ENCODE measurements around the gene SERPINH1. TPM values are rescaled to one million over a fixed set of nuclear protein-coding genes. Genes with fewer than 3 reads are reported as not detected.

SERPINH1 gene
- total RNA-seq, 1 donor from 2014 or later: 466 TPM

DNA sequence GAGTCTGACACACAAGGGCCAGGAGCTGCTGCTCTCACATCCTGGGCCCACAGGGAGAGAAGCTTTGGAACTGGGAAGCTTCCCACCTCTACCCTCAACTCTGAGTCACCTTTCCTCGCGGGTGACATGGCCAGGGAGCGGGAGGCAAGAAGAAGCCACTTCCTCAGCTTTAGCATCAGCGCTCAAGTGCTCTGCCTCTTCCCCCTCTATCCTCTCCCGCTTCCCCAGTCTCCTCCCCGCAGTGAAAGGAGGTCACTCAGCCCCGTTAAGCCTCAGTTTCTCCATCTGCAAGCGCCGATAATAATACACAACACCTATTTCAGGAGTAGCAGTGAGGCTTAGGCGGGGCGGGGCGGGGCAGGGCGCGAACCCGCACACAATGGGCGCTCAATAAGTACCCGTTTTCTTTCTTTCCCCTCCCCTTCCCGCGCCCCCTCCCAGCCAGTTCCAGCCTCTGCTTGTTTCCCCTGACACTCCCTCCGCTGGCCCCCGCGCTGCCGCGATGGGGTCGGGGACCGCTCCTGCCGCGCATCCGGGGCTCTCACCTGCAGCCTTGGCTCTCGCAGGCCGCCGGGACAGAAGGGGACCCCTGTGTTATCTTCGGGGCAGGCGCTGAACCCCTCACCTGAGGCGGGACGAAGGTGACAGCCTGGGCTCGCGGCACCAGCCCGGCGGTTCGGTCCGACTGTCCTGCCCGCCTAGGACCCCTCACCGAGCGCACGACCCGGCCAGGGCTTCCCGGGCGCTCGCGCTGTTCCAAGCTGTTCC is 37.2 kb upstream of the SERPINH1 start:
- H3K27me3 ChIP-seq (ENCODE audit: control insufficient read depth, insufficient read depth, low read length): peaks cover 5% of the 10 kb centered on the region
- TF ChIP-seq CTCF (IDR thresholded peaks at IDR 0.05; ENCODE audit: insufficient read depth, low read length, poor library complexity, severe bottlenecking): no peak
- DNase-seq (ENCODE audit: low read depth): no peak

DNA sequence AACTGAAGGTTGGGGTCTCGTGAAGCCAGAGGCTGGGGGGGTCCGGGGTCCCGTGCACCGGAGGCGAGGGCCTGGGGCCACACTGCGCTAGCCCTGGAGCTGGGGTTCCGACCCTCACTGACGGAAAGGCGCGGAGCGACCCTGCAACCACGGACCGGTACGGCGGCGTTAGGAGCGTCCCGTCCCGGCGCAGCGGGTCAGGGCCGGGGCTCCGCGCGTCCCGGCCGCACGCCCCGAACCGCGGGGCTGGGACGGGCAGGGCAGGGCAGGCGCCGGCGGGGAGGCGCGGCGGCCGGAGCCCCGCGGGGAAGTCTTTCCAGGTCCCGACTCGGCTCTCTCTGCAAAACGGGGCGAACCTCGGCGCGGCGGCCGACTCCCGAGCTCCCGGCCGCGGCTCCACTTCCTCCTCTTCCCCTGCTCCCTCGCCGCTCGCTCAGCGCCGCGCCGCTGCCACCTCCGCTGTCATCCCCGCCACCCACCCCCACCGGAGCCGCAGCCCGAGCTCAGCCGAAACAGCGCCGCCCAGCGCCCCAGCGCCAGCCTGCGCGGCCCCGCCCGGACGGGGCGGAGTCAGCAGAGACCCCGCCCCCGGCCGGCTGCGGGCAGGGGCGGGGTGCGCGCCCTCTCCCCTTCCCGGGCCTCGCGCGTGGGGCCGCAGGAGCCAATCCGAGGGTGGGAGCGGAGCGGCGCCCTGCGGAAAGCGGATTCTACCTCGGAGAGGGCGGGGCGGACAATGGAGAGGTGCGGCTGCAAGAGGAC is 36.4 kb upstream of the SERPINH1 start, which contains the start of gene GDPD5:
Gene GDPD5, minus strand, starts transcription at position 509 of the 759 bp plus-strand sequence. CDS start 48,206 bp downstream, outside the sequence.
- no peaks in the 10 kb centered on the region for H3K36me3 ChIP-seq (ENCODE audit: control insufficient read depth, insufficient read depth, low read length)

More for the DNA sequence above, 37.2 kb upstream of the SERPINH1 start:
- no peaks in the 10 kb centered on the region for H3K36me3 ChIP-seq (ENCODE audit: control insufficient read depth, insufficient read depth, low read length)
- peak overlapping the region; percentile 60 for H3K4me3 ChIP-seq (ENCODE audit: low read depth, low read length)

GRCh38 chr11:75526192-75526541 is 35.9 kb upstream of the SERPINH1 start:
- DNase-seq (ENCODE audit: low read depth): no peak
- no peak for TF ChIP-seq CTCF (IDR thresholded peaks at IDR 0.05; ENCODE audit: insufficient read depth, low read length, poor library complexity, severe bottlenecking)
- Histone ChIP-seq H3K4me3 (ENCODE audit: low read depth, low read length) (peak overlapping the region; percentile 60), H3K27me3 (ENCODE audit: control insufficient read depth, insufficient read depth, low read length) (peaks cover 5% of the 10 kb centered on the region), H3K36me3 (ENCODE audit: control insufficient read depth, insufficient read depth, low read length) (no peaks in the 10 kb centered on the region)

More for the DNA sequence above, 36.4 kb upstream of the SERPINH1 start, which contains the start of gene GDPD5:
- peak within 1 kb of the TSS; percentile 60 for H3K4me3 ChIP-seq (ENCODE audit: low read depth, low read length)
- H3K27me3 ChIP-seq (ENCODE audit: control insufficient read depth, insufficient read depth, low read length): peaks cover 5% of the 10 kb centered on the region
- DNase-seq (ENCODE audit: low read depth): no peak
- no peak for TF ChIP-seq CTCF (IDR thresholded peaks at IDR 0.05; ENCODE audit: insufficient read depth, low read length, poor library complexity, severe bottlenecking)

DNA sequence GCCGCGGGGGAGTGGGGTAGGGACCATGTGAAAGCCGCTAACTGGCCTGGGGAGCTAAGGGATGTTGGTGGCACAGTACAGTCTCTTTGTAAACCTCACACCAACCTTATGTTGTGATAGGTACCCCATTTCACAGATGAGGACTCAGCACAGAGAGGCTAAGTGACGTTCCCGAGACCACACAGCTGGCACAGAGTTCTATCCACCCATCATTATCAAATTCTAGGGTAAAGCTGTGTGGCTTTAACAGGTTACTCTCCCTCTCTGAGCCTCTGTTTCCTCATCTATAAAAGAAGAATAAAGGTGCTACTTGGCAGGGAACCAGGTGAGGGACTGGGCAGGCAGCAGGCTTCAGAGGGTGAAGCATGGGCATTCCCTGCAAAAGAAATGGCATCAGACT is 34.9 kb upstream of the SERPINH1 start:
- TF ChIP-seq CTCF (IDR thresholded peaks at IDR 0.05; ENCODE audit: insufficient read depth, low read length, poor library complexity, severe bottlenecking): no peak
- Histone ChIP-seq H3K4me3 (ENCODE audit: low read depth, low read length) (no peak overlapping the region), H3K36me3 (ENCODE audit: control insufficient read depth, insufficient read depth, low read length) (no peaks in the 10 kb centered on the region), H3K27me3 (ENCODE audit: control insufficient read depth, insufficient read depth, low read length) (peaks cover 5% of the 10 kb centered on the region)
- no peak for DNase-seq (ENCODE audit: low read depth)

DNA sequence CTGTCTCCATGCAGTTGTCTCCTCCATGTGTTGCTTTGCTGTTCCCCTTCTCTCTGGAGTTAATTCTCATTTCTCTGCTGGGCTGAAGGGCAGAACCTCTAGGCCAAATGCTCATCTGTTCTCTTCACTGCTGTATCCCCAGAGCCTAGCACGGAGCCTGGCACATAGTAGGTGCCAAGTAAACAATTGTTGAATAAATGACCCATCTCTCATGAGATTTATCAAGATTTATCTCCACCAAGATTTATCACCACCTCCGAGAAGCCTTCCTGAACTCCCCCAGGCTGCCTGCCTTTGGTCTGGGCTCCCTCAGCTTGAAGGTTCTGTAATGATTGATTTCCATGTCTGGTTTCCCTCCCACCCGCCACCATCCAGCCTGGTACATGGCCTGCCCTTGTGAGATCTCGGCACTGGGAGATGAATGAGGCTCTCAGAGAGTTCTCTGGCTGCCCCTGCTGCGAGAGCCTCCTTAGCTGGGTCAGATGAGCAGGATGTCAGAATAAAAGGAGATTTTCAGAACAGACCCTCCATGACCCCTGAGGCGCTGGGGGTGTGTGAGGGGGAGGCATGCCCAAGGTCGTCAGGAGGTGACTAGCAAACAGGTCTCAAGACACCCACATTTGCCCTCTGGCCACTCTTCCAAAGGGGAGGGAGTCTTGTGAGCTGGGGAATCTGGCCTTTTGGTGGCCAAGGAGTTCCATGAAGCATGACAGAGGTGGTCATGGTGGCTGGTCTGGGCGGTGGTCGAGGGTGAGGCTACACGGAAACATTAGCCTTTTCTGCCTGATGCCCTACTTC is 33.9 kb upstream of the SERPINH1 start:
- TF ChIP-seq CTCF (IDR thresholded peaks at IDR 0.05; ENCODE audit: insufficient read depth, low read length, poor library complexity, severe bottlenecking): no peak
- Histone ChIP-seq H3K4me3 (ENCODE audit: low read depth, low read length) (no peak overlapping the region), H3K36me3 (ENCODE audit: control insufficient read depth, insufficient read depth, low read length) (no peaks in the 10 kb centered on the region), H3K27me3 (ENCODE audit: control insufficient read depth, insufficient read depth, low read length) (peaks cover 5% of the 10 kb centered on the region)
- no peak for DNase-seq (ENCODE audit: low read depth)

Data from kidney epithelial cell (primary cell).